Liver (tissue), 9 donors: ENCODE measurements around the gene RANBP17. TPM values are rescaled to one million over a fixed set of nuclear protein-coding genes. Genes with fewer than 3 reads are reported as not detected.

Experiments
- DNase-seq: peaks from one replicate; pipeline ENCODE4 v3.0.0-alpha.2; 2017; ENCODE audit warnings: low spot score
- H3K27ac ChIP-seq, 2 donors: one replicate each; pipeline ENCODE4 v1.7.0; 2013; ENCODE audit warnings: inconsistent platforms in 2 of 2, low read length in 2 of 2, control low read depth in 1 of 2, low read depth in 1 of 2, mild to moderate bottlenecking in 1 of 2
- H3K27me3 ChIP-seq, 4 donors: one replicate each; pipeline versions ENCODE4 v1.6.1 to v1.7.0; 2013; ENCODE audit warnings: low read length in 3 of 4, inconsistent platforms in 1 of 4, mild to moderate bottlenecking in 1 of 4, moderate library complexity in 1 of 4; ENCODE audit not compliant: control insufficient read depth in 4 of 4, insufficient read depth in 4 of 4
- H3K36me3 ChIP-seq, 4 donors: one replicate each; pipeline versions ENCODE4 v1.6.1 to v1.7.0; 2013; ENCODE audit warnings: low read length in 3 of 4, mild to moderate bottlenecking in 3 of 4, low read depth in 1 of 4, moderate library complexity in 1 of 4; ENCODE audit not compliant: control insufficient read depth in 4 of 4, insufficient read depth in 3 of 4
- H3K4me1 ChIP-seq, 4 donors: one replicate each; pipeline versions ENCODE4 v1.6.1 to v1.7.0; 2013; ENCODE audit warnings: low read length in 3 of 4, mild to moderate bottlenecking in 3 of 4, moderate library complexity in 1 of 4; ENCODE audit not compliant: control insufficient read depth in 4 of 4, insufficient read depth in 4 of 4
- H3K4me3 ChIP-seq, 3 donors: one replicate each; pipeline versions ENCODE4 v1.6.1 to v1.7.0; 2013; ENCODE audit warnings: low read length in 3 of 3, control low read depth in 1 of 3, low read depth in 1 of 3, mild to moderate bottlenecking in 1 of 3
- H3K9ac ChIP-seq, 2 donors: one replicate each; pipeline ENCODE4 v1.7.0; 2013; ENCODE audit warnings: low read length in 2 of 2, mild to moderate bottlenecking in 2 of 2, moderate library complexity in 2 of 2, control low read depth in 1 of 2, low read depth in 1 of 2
- H3K9me3 ChIP-seq, 4 donors: one replicate each; pipeline versions ENCODE4 v1.6.1 to v1.7.0; 2013; ENCODE audit warnings: low read length in 3 of 4; ENCODE audit not compliant: control insufficient read depth in 4 of 4
- EGR1 ChIP-seq, 2 donors: IDR thresholded peaks; 2 replicates each; pipeline ENCODE4 v1.6.1; 2016 to 2018; ENCODE audit warnings: antibody characterized with exemption in 2 of 2, low read depth in 2 of 2
- FOXA1 ChIP-seq: IDR thresholded peaks from 2 replicates; pipeline ENCODE4 v1.6.1; 2016; ENCODE audit warnings: antibody characterized with exemption
- FOXA2 ChIP-seq: IDR thresholded peaks from 2 replicates; pipeline ENCODE4 v1.6.1; 2016; ENCODE audit warnings: antibody characterized with exemption
- GABPA ChIP-seq, 2 donors: IDR thresholded peaks in 1 of 2; conservative IDR thresholded peaks in 1 of 2; 2 replicates each; pipeline ENCODE4 v1.6.1; 2016; ENCODE audit warnings: antibody characterized with exemption in 2 of 2, mild to moderate bottlenecking in 1 of 2, moderate library complexity in 1 of 2
- HNF4A ChIP-seq, 2 donors: conservative IDR thresholded peaks; 2 replicates each; pipeline ENCODE4 v1.6.1; 2016; ENCODE audit warnings: antibody characterized with exemption in 2 of 2, mild to moderate bottlenecking in 2 of 2
- HNF4G ChIP-seq: IDR thresholded peaks from 2 replicates; pipeline ENCODE4 v1.6.1; 2016; ENCODE audit warnings: antibody characterized with exemption
- NR2F2 ChIP-seq: IDR thresholded peaks from 2 replicates; pipeline ENCODE4 v1.6.1; 2016; ENCODE audit warnings: antibody characterized with exemption
- RAD21 ChIP-seq, 2 donors: IDR thresholded peaks; 2 replicates each; pipeline ENCODE4 v1.6.1; 2016; ENCODE audit warnings: antibody characterized with exemption in 2 of 2, mild to moderate bottlenecking in 2 of 2
- RXRA ChIP-seq, 2 donors: IDR thresholded peaks; 2 replicates each; pipeline ENCODE4 v1.6.1; 2017 to 2018; ENCODE audit warnings: antibody characterized with exemption in 2 of 2, mild to moderate bottlenecking in 1 of 2
- SP1 ChIP-seq: IDR thresholded peaks from 2 replicates; pipeline ENCODE4 v1.6.1; 2018; ENCODE audit warnings: antibody characterized with exemption, mild to moderate bottlenecking
- TAF1 ChIP-seq: conservative IDR thresholded peaks from 2 replicates; pipeline ENCODE4 v1.6.1; 2016; ENCODE audit warnings: antibody characterized with exemption, mild to moderate bottlenecking
- YY1 ChIP-seq: IDR thresholded peaks from 2 replicates; pipeline ENCODE4 v1.6.1; 2016; ENCODE audit warnings: antibody characterized with exemption, mild to moderate bottlenecking
- WGBS: extraction: QIAGEN DNeasy Blood & Tissue Kit; methylation state at CpG from one replicate; pipeline ENCODE4 v1.1.7; 2013; 5-methylcytosine and 5-hydroxymethylcytosine counted together
- polyA plus RNA-seq, 2 donors: library from polyadenylated mRNA; stranded (reverse) in 1 of 2; unstranded in 1 of 2; fragments of 200-250 nt in 1 of 2; fragments of >200 nt in 1 of 2; fragmentation: Nextera tagmentation in 1 of 2; extraction: Ambion mirVana in 1 of 2; gene quantifications; one replicate each; pipeline versions ENCODE4 v1.2.1 to v1.2.3, GENCODE V29; 2013 to 2015
- total RNA-seq, 2 donors: library from RNA; depleted of rRNA; stranded (reverse); fragments of >200 nt; gene quantifications; one replicate each; pipeline ENCODE4 v1.2.3, GENCODE V29; 2014
- TF ChIP-seq, protein P1 (sequence below): IDR thresholded peaks from 2 replicates; pipeline ENCODE4 v1.6.1; 2016; ENCODE audit warnings: antibody characterized with exemption
- TF ChIP-seq, protein P2 (sequence below): IDR thresholded peaks from 2 replicates; pipeline ENCODE4 v1.6.1; 2016; ENCODE audit warnings: antibody characterized with exemption, mild to moderate bottlenecking
- donor health status: healthy.
- donor health status: healthy.
- donor health status: healthy.
- donor health status: healthy.
- donor health status: healthy.

The RANBP17 gene
- total and polyA plus RNA-seq, 4 donors: 0.83 to 10.8 (median 7.9) TPM

DNA sequence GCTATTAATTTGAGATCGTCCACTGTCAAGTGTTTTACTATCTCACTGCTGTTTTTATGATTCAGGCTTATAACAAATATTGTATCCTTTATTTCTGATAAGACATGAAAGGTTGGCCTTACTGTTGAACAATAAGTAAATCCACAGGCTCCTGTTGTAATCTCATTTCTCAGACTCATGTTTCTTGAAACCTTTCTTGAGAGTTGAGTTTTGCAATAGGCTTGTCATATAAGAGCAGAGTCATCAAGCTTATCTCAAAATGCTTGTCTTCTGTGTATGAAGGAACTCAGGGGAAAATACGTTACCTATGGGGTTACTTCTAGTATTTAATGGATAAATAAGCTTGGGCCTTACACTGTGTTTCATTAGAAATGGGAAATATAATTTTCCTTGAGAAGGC lies 438.0 kb downstream of the RANBP17 start:
- no peaks in the 10 kb centered on the region for H3K9me3 ChIP-seq
- no peak for DNase-seq
- H3K4me1 ChIP-seq: no peaks in the 10 kb centered on the region
- no peak overlapping the region for H3K27ac ChIP-seq
- TF ChIP-seq FOXA1: no peak
- TF ChIP-seq RXRA (IDR thresholded peaks at IDR 0.05): no peak
- TF ChIP-seq, protein P1, sequence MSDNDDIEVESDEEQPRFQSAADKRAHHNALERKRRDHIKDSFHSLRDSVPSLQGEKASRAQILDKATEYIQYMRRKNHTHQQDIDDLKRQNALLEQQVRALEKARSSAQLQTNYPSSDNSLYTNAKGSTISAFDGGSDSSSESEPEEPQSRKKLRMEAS: no peak
- no peak for TF ChIP-seq GABPA (IDR thresholded peaks at IDR 0.05 in 1 of 2, conservative IDR thresholded peaks at IDR 0.05 in 1 of 2)
- TF ChIP-seq TAF1: no peak
- TF ChIP-seq RAD21 (IDR thresholded peaks at IDR 0.05): no peak
- no peak for TF ChIP-seq SP1
- no peak for TF ChIP-seq NR2F2
- no peaks in the 10 kb centered on the region for H3K36me3 ChIP-seq
- H3K4me3 ChIP-seq: no peak overlapping the region
- H3K27me3 ChIP-seq: peaks cover 0 to 3% (median 2%) of the 10 kb centered on the region in 4 donors
- WGBS: 84% methylated on average over 2 of the region's 2 CpGs
- H3K9ac ChIP-seq: no peak overlapping the region

DNA sequence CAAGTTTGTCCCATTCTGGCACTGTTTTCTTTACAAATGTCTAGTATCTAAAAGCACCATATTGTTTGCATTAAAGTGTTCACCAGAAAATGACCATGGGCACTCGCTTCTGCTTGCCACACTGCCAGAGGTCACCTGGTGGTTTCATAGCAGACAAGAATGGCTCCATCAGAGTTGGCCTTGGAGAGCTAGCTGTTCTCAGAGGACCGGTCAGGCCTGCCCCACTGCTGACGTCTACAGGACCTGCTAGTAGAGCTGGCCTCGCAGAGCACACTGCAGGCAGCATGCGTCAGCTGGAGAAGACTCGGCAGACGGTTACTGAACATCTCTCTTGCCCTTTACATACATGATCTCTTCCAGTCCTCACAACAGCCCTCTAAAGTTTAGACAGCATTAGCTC lies 438.5 kb downstream of the RANBP17 start:
- WGBS: 96% methylated on average over 7 of the region's 7 CpGs

DNA sequence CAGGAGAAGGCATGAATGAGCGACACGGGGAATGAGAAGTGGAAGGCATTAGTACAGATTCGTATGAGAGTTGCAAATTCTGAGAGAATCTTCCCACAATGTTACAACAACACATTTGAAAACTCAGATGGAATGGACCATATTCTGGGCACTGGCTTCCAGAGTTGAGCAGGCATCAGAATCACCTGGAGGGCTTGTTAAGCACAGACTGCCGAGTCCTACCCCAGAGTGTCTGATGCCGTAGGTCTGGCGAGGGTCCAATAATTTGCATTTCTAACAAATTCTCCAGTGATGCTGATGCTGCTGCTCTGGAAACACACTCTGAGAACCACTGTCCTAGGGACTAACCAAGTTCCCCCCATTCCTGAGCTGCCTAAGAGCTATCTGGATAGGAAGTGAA lies 444.3 kb downstream of the RANBP17 start:
- Histone ChIP-seq H3K4me3 (no peak overlapping the region), H3K9ac (no peak overlapping the region), H3K27me3 (peaks cover 5 to 18% (median 16%) of the 10 kb centered on the region in 4 donors), H3K9me3 (peaks cover 0 to 10% (median 0%) of the 10 kb centered on the region in 4 donors), H3K27ac (no peak overlapping the region), H3K4me1 (peaks cover 5 to 21% (median 12%) of the 10 kb centered on the region in 4 donors), H3K36me3 (no peaks in the 10 kb centered on the region)
- TF ChIP-seq TAF1 (no peak), YY1 (no peak), FOXA1 (no peak), HNF4G (no peak)
- 45% methylated on average over 6 of the region's 6 CpGs for WGBS
- DNase-seq: no peak

More for the DNA sequence above, 438.5 kb downstream of the RANBP17 start:
- no peaks in the 10 kb centered on the region for H3K4me1 ChIP-seq
- no peaks in the 10 kb centered on the region for H3K36me3 ChIP-seq
- no peak overlapping the region for H3K9ac ChIP-seq
- DNase-seq: no peak
- peaks cover 0 to 4% (median 3%) of the 10 kb centered on the region in 4 donors for H3K27me3 ChIP-seq
- H3K4me3 ChIP-seq: no peak overlapping the region
- no peaks in the 10 kb centered on the region for H3K9me3 ChIP-seq
- H3K27ac ChIP-seq: no peak overlapping the region
- no peak for TF ChIP-seq FOXA2
- TF ChIP-seq RXRA (IDR thresholded peaks at IDR 0.05): no peak
- no peak for TF ChIP-seq FOXA1
- no peak for TF ChIP-seq GABPA (IDR thresholded peaks at IDR 0.05 in 1 of 2, conservative IDR thresholded peaks at IDR 0.05 in 1 of 2)
- no peak for TF ChIP-seq HNF4A (conservative IDR thresholded peaks at IDR 0.05)
- no peak for TF ChIP-seq SP1
- TF ChIP-seq HNF4G: no peak
- TF ChIP-seq, protein P1: no peak
- TF ChIP-seq, protein P2, sequence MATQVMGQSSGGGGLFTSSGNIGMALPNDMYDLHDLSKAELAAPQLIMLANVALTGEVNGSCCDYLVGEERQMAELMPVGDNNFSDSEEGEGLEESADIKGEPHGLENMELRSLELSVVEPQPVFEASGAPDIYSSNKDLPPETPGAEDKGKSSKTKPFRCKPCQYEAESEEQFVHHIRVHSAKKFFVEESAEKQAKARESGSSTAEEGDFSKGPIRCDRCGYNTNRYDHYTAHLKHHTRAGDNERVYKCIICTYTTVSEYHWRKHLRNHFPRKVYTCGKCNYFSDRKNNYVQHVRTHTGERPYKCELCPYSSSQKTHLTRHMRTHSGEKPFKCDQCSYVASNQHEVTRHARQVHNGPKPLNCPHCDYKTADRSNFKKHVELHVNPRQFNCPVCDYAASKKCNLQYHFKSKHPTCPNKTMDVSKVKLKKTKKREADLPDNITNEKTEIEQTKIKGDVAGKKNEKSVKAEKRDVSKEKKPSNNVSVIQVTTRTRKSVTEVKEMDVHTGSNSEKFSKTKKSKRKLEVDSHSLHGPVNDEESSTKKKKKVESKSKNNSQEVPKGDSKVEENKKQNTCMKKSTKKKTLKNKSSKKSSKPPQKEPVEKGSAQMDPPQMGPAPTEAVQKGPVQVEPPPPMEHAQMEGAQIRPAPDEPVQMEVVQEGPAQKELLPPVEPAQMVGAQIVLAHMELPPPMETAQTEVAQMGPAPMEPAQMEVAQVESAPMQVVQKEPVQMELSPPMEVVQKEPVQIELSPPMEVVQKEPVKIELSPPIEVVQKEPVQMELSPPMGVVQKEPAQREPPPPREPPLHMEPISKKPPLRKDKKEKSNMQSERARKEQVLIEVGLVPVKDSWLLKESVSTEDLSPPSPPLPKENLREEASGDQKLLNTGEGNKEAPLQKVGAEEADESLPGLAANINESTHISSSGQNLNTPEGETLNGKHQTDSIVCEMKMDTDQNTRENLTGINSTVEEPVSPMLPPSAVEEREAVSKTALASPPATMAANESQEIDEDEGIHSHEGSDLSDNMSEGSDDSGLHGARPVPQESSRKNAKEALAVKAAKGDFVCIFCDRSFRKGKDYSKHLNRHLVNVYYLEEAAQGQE: no peak
- no peak for TF ChIP-seq RAD21 (IDR thresholded peaks at IDR 0.05)
- TF ChIP-seq NR2F2: no peak
- TF ChIP-seq EGR1 (IDR thresholded peaks at IDR 0.05; ENCODE audit: low read depth in 2 of 2): no peak
